SK-N-SH (cell line): ENCODE results near the gene ZBTB33. TPM values are rescaled to one million over a fixed set of nuclear protein-coding genes. Genes with fewer than 3 reads are reported as not detected.

Source experiments
- CTCF ChIA-PET: fragments of 300-600, 350-600 bp; formaldehyde crosslinking; extraction: SDS; loops from one replicate; lab custom pipeline; 2021; lab: Yijun Ruan, JAX
- POLR2A ChIA-PET: fragments of 350-600 bp; sonication (Branson Sonifier 250); formaldehyde crosslinking; extraction: SDS; loops from one replicate; lab custom pipeline; 2020; ENCODE audit warnings: antibody characterized with exemption, inconsistent platforms; lab: Yijun Ruan, JAX
- DNase-seq: peaks from one replicate; pipeline ENCODE4 v3.0.0; 2012
- H2AFZ ChIP-seq: fragments of 200-600 bp; sonication (generic); 2 replicates; pipeline ENCODE4 v1.8.1; 2016; ENCODE audit warnings: antibody characterized with exemption, mild to moderate bottlenecking, low read depth
- H3F3A ChIP-seq: fragments of 200-600 bp; sonication (generic); replicated peaks from 2 replicates; pipeline ENCODE3; 2016; ENCODE audit warnings: antibody characterized with exemption, mild to moderate bottlenecking; ENCODE audit not compliant: insufficient read depth
- H3K27ac ChIP-seq, 2 experiments: fragments of 200-500 bp in 1 of 2; fragments of 200-600 bp in 1 of 2; sonication (Bioruptor generic) in 1 of 2; sonication (generic), shearing (Covaris generic) in 1 of 2; 2 replicates each; pipeline versions ENCODE4 v1.5.1 to v1.6.1; 2014 to 2016; ENCODE audit warnings: low read depth in 2 of 2, inconsistent platforms in 1 of 2, low read length in 1 of 2, mild to moderate bottlenecking in 1 of 2, mixed read lengths in 1 of 2
- H3K27me3 ChIP-seq: fragments of 200-600 bp; sonication (generic), shearing (Covaris generic); 2 replicates; pipeline ENCODE4 v1.6.1; 2016; ENCODE audit warnings: mixed run types; ENCODE audit not compliant: insufficient read depth
- H3K36me3 ChIP-seq, 2 experiments: fragments of 200-500 bp in 1 of 2; fragments of 200-600 bp in 1 of 2; sonication (Bioruptor generic) in 1 of 2; sonication (generic) in 1 of 2; replicated peaks in 1 of 2; 2 replicates each; pipeline versions ENCODE3 to v1.5.1; 2014 to 2016; ENCODE audit warnings: low read length in 1 of 2, mild to moderate bottlenecking in 1 of 2; ENCODE audit not compliant: insufficient read depth in 2 of 2, control insufficient read depth in 1 of 2
- H3K4me1 ChIP-seq, 2 experiments: fragments of 200-500 bp in 1 of 2; fragments of 200-600 bp in 1 of 2; sonication (Bioruptor generic) in 1 of 2; sonication (generic), shearing (Covaris generic) in 1 of 2; 2 replicates each; pipeline versions ENCODE4 v1.5.1 to v1.6.1; 2014 to 2016; ENCODE audit warnings: low read depth in 1 of 2, low read length in 1 of 2, mixed run types in 1 of 2; ENCODE audit not compliant: insufficient read depth in 2 of 2, control insufficient read depth in 1 of 2
- H3K4me2 ChIP-seq: fragments of 200-600 bp; sonication (generic), shearing (Covaris generic); 2 replicates; pipeline ENCODE4 v1.6.1; 2017; ENCODE audit warnings: mixed run types
- H3K4me3 ChIP-seq, 2 experiments: fragments of 200-500 bp in 1 of 2; fragments of 200-600 bp in 1 of 2; sonication (Bioruptor generic) in 1 of 2; sonication (generic), shearing (Covaris generic) in 1 of 2; 2 replicates each; pipeline versions ENCODE4 v1.5.1 to v1.8.1; 2014 to 2016; ENCODE audit warnings: low read depth in 2 of 2, inconsistent platforms in 1 of 2, low read length in 1 of 2, mild to moderate bottlenecking in 1 of 2, mixed read lengths in 1 of 2, moderate library complexity in 1 of 2
- H3K79me2 ChIP-seq: fragments of 200-600 bp; sonication (generic); 2 replicates; pipeline ENCODE4 v1.8.1; 2017; ENCODE audit warnings: mild to moderate bottlenecking; ENCODE audit not compliant: insufficient read depth
- H3K9ac ChIP-seq: fragments of 200-600 bp; sonication (generic); 2 replicates; pipeline ENCODE4 v1.6.1; 2017; ENCODE audit warnings: mixed run types
- H3K9me2 ChIP-seq: fragments of 200-600 bp; sonication (generic); 2 replicates; pipeline ENCODE4 v1.6.1; 2017; ENCODE audit warnings: mixed run types
- H3K9me3 ChIP-seq: fragments of 200-600 bp; sonication (generic); 2 replicates; pipeline ENCODE4 v1.6.1; 2017; ENCODE audit warnings: mixed run types, mild to moderate bottlenecking, moderate library complexity
- H4K20me1 ChIP-seq: fragments of 200-600 bp; sonication (generic); 2 replicates; pipeline ENCODE4 v1.6.1; 2017; ENCODE audit warnings: mild to moderate bottlenecking, mixed run types; ENCODE audit not compliant: insufficient read depth
- CHD2 ChIP-seq: fragments of 150-350 bp; IDR thresholded peaks from 2 replicates; pipeline ENCODE4 v1.6.1; 2018; ENCODE audit warnings: low read length; ENCODE audit not compliant: partially characterized antibody
- ELF1 ChIP-seq: IDR thresholded peaks from 2 replicates; pipeline ENCODE4 v1.4.0; 2012
- EP300 ChIP-seq, 2 experiments: IDR thresholded peaks; 2 replicates each; pipeline versions ENCODE4 v1.4.0 to v1.6.1; 2012; ENCODE audit warnings: borderline replicate concordance in 1 of 2, low read depth in 1 of 2, low read length in 1 of 2
- FOXJ3 ChIP-seq: sonication (generic); formaldehyde crosslinking; IDR thresholded peaks from 2 replicates; pipeline ENCODE4 v1.5.1; 2020; ENCODE audit warnings: mild to moderate bottlenecking, missing genetic modification reagents
- GABPA ChIP-seq: IDR thresholded peaks from 2 replicates; pipeline ENCODE4 v1.4.0; 2012; ENCODE audit warnings: low read depth, mild to moderate bottlenecking
- JUND ChIP-seq: IDR thresholded peaks from 2 replicates; pipeline ENCODE4 v1.4.0; 2012
- MEF2A ChIP-seq: IDR thresholded peaks from 2 replicates; pipeline ENCODE4 v1.4.0; 2012; ENCODE audit warnings: low read depth, borderline replicate concordance
- NFIC ChIP-seq: IDR thresholded peaks from 2 replicates; pipeline ENCODE4 v1.4.0; 2012; ENCODE audit warnings: borderline replicate concordance
- POLR2AphosphoS5 ChIP-seq: IDR thresholded peaks from 2 replicates; pipeline ENCODE4 v1.6.1; 2012; ENCODE audit warnings: low read depth, low read length
- RFX5 ChIP-seq: IDR thresholded peaks from 2 replicates; pipeline ENCODE4 v1.6.1; 2012; ENCODE audit warnings: mild to moderate bottlenecking, improper control_type of control experiment, low read length
- TEAD4 ChIP-seq: IDR thresholded peaks from 2 replicates; pipeline ENCODE4 v1.4.0; 2012; ENCODE audit warnings: mild to moderate bottlenecking, borderline replicate concordance; ENCODE audit not compliant: insufficient read depth
- WGBS: methylation state at CpG from one replicate; pipeline ENCODE4 v1.1.6; 2017; ENCODE audit warnings: low lambda C conversion rate; 5-methylcytosine and 5-hydroxymethylcytosine counted together
- polyA plus RNA-seq, 3 experiments: library from polyadenylated mRNA; depleted of rRNA; stranded (reverse); fragments of >200 nt; gene quantifications; 2 replicates each; pipeline ENCODE4 v1.2.3, GENCODE V29; 2012
- TF ChIP-seq, protein P1 (sequence below): IDR thresholded peaks from 2 replicates; pipeline ENCODE4 v1.6.1; 2012; ENCODE audit warnings: mild to moderate bottlenecking, low read depth, low read length, moderate library complexity
- TF ChIP-seq, protein P2 (sequence below): fragments of 200-600 bp; sonication (generic); IDR thresholded peaks from 2 replicates; pipeline ENCODE4 v1.6.1; 2017; ENCODE audit warnings: antibody characterized with exemption, mild to moderate bottlenecking, moderate library complexity

ZBTB33 gene
- polyA plus RNA-seq, 1 of the 3 experiments (the other 2 are of a cell fraction): 1.2 TPM

- TF ChIP-seq, protein P1, sequence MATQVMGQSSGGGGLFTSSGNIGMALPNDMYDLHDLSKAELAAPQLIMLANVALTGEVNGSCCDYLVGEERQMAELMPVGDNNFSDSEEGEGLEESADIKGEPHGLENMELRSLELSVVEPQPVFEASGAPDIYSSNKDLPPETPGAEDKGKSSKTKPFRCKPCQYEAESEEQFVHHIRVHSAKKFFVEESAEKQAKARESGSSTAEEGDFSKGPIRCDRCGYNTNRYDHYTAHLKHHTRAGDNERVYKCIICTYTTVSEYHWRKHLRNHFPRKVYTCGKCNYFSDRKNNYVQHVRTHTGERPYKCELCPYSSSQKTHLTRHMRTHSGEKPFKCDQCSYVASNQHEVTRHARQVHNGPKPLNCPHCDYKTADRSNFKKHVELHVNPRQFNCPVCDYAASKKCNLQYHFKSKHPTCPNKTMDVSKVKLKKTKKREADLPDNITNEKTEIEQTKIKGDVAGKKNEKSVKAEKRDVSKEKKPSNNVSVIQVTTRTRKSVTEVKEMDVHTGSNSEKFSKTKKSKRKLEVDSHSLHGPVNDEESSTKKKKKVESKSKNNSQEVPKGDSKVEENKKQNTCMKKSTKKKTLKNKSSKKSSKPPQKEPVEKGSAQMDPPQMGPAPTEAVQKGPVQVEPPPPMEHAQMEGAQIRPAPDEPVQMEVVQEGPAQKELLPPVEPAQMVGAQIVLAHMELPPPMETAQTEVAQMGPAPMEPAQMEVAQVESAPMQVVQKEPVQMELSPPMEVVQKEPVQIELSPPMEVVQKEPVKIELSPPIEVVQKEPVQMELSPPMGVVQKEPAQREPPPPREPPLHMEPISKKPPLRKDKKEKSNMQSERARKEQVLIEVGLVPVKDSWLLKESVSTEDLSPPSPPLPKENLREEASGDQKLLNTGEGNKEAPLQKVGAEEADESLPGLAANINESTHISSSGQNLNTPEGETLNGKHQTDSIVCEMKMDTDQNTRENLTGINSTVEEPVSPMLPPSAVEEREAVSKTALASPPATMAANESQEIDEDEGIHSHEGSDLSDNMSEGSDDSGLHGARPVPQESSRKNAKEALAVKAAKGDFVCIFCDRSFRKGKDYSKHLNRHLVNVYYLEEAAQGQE: no peak
- TF ChIP-seq GABPA: no peak
Observed at GRCh38 chrX:120286733-120287512, 36.3 kb downstream of the ZBTB33 start (continued).

GRCh38 chrX:120287513-120288112 lies 37.0 kb downstream of the ZBTB33 start:
- H3K36me3 ChIP-seq: no peaks in the 10 kb centered on the region
- no peak overlapping the region for H3K9ac ChIP-seq
- no peaks in the 10 kb centered on the region for H4K20me1 ChIP-seq
- H3K9me3 ChIP-seq: no peaks in the 10 kb centered on the region
- H3K4me3 ChIP-seq: no peak overlapping the region
- H3K27ac ChIP-seq: no peak overlapping the region
- no peak overlapping the region for H2AFZ ChIP-seq
- H3K9me2 ChIP-seq: no peaks in the 10 kb centered on the region
- no peak overlapping the region for H3K4me2 ChIP-seq
- H3K79me2 ChIP-seq: no peaks in the 10 kb centered on the region
- H3K27me3 ChIP-seq: peaks cover 12% of the 10 kb centered on the region
- CTCF ChIA-PET: interaction anchor here (0.6 kb wide), 1 partner anchor 8 kb away, joined by 4 read pairs; no protein-coding TSS in a partner anchor
- no peaks in the 10 kb centered on the region for H3F3A ChIP-seq
- POLR2A ChIA-PET: no interaction called here
- 45% methylated on average over 2 of the region's 3 CpGs for WGBS
- no peak for DNase-seq
- no peak for TF ChIP-seq TEAD4
- TF ChIP-seq ELF1: no peak
- TF ChIP-seq, protein P2, sequence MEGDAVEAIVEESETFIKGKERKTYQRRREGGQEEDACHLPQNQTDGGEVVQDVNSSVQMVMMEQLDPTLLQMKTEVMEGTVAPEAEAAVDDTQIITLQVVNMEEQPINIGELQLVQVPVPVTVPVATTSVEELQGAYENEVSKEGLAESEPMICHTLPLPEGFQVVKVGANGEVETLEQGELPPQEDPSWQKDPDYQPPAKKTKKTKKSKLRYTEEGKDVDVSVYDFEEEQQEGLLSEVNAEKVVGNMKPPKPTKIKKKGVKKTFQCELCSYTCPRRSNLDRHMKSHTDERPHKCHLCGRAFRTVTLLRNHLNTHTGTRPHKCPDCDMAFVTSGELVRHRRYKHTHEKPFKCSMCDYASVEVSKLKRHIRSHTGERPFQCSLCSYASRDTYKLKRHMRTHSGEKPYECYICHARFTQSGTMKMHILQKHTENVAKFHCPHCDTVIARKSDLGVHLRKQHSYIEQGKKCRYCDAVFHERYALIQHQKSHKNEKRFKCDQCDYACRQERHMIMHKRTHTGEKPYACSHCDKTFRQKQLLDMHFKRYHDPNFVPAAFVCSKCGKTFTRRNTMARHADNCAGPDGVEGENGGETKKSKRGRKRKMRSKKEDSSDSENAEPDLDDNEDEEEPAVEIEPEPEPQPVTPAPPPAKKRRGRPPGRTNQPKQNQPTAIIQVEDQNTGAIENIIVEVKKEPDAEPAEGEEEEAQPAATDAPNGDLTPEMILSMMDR: no peak
- no peak for TF ChIP-seq MEF2A
- no peak for TF ChIP-seq FOXJ3 (CRISPR knock-in tag)
- no peak for TF ChIP-seq CHD2
- TF ChIP-seq GABPA: no peak
- TF ChIP-seq POLR2AphosphoS5: no peak
- no peak for TF ChIP-seq JUND
- TF ChIP-seq RFX5: no peak
- TF ChIP-seq NFIC: no peak
- no peak for TF ChIP-seq EP300 (IDR thresholded peaks at IDR 0.05; ENCODE audit: borderline replicate concordance in 1 of 2, low read depth in 1 of 2, low read length in 1 of 2)
- TF ChIP-seq, all 33 proteins: peak for 0
- H3K4me1 ChIP-seq: no peaks in the 10 kb centered on the region; a peak in 1 of 4 replicates
